NB4 (cell line): ENCODE results near the gene FBXW4.

Source experiments
- DNase-seq: peaks from one replicate; pipeline ENCODE4 v3.0.0; 2010; ENCODE audit warnings: low read depth
- H3K4me3 ChIP-seq: one replicate; pipeline ENCODE4 v1.5.1; 2011; ENCODE audit warnings: mild to moderate bottlenecking, low read depth, low read length, moderate library complexity
- CTCF ChIP-seq: IDR thresholded peaks from one replicate; pipeline ENCODE4 v1.5.1; 2012; ENCODE audit warnings: low read depth, low read length
- MAX ChIP-seq: IDR thresholded peaks from 2 replicates; pipeline ENCODE4 v1.6.1; 2011; ENCODE audit warnings: low read depth, low read length
- MYC ChIP-seq: IDR thresholded peaks from 2 replicates; pipeline ENCODE4 v1.6.1; 2011; ENCODE audit warnings: low read depth, low read length
- POLR2A ChIP-seq: IDR thresholded peaks from 2 replicates; pipeline ENCODE4 v1.6.1; 2011; ENCODE audit warnings: mild to moderate bottlenecking; ENCODE audit not compliant: insufficient read length; ENCODE audit errors: extremely low read depth

The FBXW4 gene

GRCh38 chr10:101676565-101676964 lies 18.4 kb downstream of the FBXW4 start:
- TF ChIP-seq POLR2A (no peak), MYC (no peak), CTCF (no peak), MAX (no peak)
- no peak for DNase-seq
- H3K4me3 ChIP-seq, result no peak overlapping the region

- DNase-seq, result no peak
- H3K4me3 ChIP-seq, result no peak overlapping the region
- no peak for TF ChIP-seq MAX
- no peak for TF ChIP-seq POLR2A
- TF ChIP-seq CTCF, result no peak
- TF ChIP-seq MYC, result no peak
Observed at GRCh38 chr10:101675115-101675514, 19.9 kb downstream of the FBXW4 start.

GRCh38 chr10:101672536-101672935 lies 22.4 kb downstream of the FBXW4 start:
- DNase-seq, result no peak
- H3K4me3 ChIP-seq, result no peak overlapping the region
- TF ChIP-seq CTCF, result no peak
- no peak for TF ChIP-seq MYC
- TF ChIP-seq MAX, result no peak
- no peak for TF ChIP-seq POLR2A

GRCh38 chr10:101671453-101671852 lies 23.5 kb downstream of the FBXW4 start:
- DNase-seq, result no peak
- no peak overlapping the region for H3K4me3 ChIP-seq

GRCh38 chr10:101670635-101671034 lies 24.3 kb downstream of the FBXW4 start:
- no peak for DNase-seq
- H3K4me3 ChIP-seq, result no peak overlapping the region
- no peak for TF ChIP-seq MYC
- TF ChIP-seq MAX, result no peak
- TF ChIP-seq CTCF, result no peak
- TF ChIP-seq POLR2A, result no peak

More at GRCh38 chr10:101671453-101671852, 23.5 kb downstream of the FBXW4 start:
- TF ChIP-seq CTCF (no peak), MYC (no peak), POLR2A (no peak), MAX (no peak)

- no peak for TF ChIP-seq MYC
- no peak for TF ChIP-seq CTCF
- no peak for TF ChIP-seq MAX
- TF ChIP-seq POLR2A, result no peak
- no peak overlapping the region for H3K4me3 ChIP-seq
- DNase-seq, result no peak
Observed at GRCh38 chr10:101669181-101669580, 25.8 kb downstream of the FBXW4 start.
